Activated T-cell treated with anti-CD3 and anti-CD28 coated beads for 4 hours (primary cell): ENCODE data around the gene PLA2G7.
"Not testable (repeated sequence)": the region's sequence is repeated elsewhere in the genome, so short reads cannot be mapped to it uniquely, and the experiment has no call there.

Source experiments
- DNase-seq: peaks from one replicate; pipeline ENCODE4 v3.0.0-alpha.2; 2020

PLA2G7 gene

DNA sequence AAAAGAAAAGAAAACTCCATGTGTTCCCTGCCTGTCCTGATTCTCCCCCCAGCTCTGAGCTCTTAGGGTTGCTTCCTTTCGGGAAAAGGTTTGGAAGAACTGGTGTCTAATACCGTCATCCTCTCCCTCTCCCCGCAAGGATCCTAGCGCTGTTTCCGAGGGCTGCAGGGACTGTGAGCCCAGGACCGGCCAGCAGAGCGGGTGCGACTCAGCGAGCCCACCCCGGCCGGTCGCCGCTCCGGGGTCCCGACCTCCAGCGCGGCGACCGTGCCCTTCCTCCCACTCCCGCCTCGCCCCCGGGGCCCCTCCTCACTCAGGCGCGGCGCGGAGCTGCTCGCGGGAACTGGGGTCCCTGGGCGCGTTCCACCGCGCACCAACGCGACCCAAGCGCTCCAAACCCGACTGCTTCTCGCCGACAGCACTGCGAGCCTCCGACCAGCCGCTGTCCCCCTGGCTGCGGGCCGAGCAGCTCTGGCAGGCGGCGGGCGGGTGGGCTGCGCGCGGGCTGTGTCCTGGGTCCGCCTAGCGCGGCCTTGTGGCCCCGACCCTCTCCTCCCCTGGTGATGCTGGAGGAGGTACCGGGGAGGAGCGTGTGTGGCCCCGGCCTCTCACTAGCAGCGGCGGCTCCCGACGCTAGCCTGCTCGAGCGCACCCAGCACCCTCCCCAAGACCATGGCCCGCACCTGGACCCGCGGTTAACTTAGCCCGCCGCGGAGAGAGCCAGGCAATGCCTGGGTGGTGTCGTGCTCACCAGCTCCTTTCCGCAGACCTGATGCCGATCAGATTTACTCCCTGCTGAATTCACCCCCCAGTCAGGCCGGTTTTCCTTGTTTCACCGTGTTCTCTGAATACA lies at the start of gene PLA2G7:
TSS of gene PLA2G7 (minus strand) at position 509 of the 853 bp plus-strand sequence. CDS start 12,484 bp downstream, outside the sequence.
- no peak for DNase-seq

DNA sequence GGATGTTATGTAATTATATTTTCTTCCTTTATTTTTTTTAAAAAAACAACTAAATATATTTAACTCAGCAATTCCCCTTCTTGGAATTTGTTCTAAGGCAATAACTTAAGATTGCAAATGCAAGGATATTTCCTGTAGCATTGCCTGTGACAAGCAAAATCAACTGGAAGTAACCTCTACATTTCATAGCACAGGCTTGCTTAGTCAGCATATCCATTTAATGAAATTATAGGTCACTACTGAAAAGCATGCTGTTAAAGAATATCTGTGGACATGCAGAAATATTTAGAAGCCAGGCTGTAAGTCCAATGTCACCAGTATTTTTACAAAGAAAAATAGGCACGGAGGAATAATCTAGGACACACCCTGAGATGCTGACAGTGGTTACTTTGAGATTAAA lies 49.4 kb upstream of the PLA2G7 start:
- no peak for DNase-seq

DNA sequence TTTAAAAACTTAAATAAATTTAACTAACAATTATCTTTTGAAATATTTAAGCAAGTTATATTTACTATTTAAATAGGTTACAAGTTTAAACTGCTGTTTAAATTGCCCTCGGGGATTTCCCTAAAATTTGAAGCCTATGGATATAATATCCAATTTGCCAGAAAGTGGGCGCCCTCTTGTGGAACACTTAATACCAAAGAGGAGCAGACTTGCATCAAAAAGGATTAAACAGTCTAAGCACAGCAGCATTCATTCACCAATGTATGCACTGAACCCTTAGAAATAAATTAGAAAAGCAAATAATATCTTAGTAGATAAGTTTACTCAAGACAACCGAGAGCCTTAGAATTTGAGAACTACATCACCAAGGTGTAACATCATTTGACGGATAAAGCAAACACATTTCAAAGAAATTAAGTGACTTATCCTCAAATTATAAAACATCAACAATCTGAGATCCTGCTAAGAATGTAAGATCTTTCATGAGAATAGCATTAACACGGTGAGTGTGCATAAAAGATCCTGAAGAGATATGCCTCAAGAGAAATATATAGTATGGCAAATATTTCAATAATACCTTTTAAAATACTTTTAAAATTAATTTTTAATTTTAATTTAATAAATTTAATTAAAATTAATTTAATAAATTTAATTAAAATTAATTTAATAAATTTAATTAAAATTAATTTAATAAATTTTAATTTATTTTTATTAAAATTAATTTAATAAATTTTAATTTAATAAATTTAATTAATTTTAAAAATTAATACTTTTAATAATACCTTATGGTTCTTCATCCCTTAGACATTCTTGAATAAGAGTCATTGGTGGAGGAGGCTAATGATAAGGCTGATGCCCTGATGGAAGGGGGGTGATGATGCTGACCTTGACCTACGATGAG lies 46.6 kb upstream of the PLA2G7 start:
- no peak for DNase-seq

DNA sequence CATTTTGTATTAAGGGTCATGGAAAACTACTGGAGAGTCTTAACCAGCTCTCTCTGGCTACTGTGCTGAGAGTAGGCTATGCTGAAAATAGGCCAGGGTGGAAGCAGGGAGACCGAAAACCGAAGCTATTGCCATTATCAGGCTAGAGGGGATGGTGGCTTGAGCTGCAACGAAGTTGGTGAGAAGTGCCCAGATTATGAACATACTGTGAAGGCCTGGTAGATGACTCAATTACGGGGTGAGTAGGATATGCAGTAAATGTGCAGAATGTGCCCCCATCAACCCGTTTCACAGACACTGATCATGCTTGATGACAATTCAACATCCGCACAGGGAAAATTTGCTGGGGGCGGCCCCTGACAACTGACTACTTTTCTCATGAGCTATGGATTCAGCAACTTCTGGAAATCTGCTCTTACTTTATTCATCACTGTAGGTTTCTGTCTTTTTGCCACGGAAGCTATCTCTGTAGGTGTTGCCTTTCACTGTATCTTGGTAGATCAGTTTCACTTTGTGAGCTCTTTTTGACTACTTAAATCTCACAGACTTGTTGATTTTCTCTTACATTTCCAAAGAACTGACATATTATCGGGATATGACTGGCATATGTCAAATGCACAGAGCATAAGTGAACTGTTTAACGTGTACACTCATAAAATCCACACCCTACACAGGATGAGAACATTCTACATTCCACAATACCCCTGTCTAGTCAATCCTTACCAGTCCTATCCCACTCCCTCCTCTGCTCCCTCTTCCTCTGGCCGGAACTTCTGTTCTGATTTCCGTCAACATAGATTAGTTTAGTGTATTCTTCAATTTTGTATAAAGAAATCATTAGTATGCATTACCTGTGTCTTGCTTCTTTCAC lies 42.5 kb upstream of the PLA2G7 start:
- no peak for DNase-seq

DNA sequence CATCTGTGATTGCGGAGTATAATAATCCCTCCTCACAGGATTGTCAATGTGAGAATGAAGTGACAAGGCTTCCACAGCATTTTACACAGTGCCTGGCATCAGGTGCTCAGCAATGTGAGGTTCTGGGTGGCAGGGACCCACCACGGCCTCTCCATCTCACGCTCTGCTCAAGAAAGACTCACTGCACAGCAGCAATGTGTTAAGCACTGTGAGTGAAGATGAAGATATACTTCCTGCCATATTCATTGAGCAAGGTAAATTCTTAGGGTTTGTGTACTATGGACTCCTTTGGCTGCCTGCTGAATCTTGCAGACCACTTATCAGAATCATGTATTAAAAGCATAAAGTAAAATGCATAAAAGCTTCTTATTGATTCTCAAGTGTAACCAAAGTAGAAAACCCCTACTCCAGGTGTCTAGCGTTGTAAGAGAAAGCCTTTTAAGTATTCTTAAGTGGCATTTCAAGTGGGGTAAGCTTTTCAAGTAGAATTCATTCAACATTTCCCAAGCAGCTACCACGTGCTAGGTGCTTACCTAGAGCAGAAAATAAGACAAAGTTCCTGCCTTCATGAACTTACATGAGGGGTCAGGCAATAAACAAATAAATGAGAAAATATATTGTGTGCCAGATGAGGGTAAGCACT lies 41.0 kb upstream of the PLA2G7 start:
- DNase-seq: no peak

DNA sequence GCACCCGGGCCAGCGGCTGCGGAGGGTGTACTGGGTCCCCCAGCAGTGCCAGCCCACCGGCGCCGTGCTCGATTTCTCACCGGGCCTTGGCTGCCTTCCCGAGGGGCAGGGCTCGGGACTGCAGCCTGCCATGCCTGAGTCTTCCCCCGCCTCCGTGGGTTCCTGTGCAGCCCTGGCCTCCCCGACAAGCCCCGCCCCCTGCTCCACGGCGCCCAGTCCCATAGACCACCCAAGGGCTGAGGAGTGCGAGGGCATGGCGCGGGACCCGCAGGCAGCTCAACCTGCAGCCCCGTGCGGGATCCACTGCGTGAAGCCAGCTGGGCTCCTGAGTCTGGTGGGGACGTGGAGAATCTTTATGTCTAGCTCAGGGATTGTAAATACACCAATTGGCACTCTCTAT lies 39.6 kb upstream of the PLA2G7 start:
- not testable (repeated sequence) for DNase-seq

DNA sequence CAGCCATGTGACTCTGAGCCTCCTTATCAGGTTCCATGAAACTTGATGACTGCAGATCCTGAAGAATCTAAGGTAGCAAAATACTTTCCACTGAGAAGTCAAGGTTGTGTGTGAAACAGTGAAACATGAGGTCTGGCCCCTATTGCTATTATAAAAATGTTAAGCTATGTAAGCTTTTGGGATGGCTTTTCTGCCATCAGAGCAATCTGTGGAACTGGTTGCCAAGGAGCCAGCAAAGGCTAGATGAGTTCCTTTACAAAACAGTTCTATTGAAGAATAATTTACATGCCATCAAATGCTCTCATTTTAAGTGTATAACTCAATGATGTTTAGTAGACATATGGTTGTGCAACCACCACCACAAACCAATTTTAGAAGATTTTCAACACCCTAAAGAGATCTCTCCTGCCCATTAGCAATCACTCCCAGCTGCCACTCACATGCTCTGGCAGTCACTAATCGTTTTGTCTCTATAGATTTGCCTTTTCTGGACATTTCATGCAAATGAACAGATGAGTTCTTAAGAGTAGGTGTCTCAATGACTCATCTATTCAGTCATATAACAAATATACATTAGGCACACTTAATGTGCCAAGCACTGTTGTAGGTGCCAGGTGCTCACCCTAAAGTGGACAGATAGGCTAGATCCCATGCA lies 38.2 kb upstream of the PLA2G7 start:
- DNase-seq: no peak

DNA sequence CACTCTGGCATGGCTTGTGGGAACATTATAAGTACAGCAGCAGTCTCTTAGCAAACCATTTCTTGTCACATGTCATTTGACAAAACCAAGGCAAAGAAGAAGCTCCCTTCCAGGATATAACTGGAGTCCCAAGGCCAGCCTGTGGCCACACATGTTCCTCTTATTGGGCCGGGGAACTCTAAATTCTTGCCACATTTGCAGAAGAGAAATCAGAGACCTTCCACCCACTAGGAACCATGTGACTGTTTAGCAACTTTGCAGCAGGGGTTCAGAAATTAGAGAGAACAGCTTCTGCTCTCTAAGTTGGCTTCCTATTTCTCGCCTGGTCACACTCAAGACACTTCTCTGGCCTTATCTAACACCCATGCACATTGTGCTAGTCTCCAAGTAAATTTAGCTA lies 37.6 kb upstream of the PLA2G7 start:
- DNase-seq: no peak

DNA sequence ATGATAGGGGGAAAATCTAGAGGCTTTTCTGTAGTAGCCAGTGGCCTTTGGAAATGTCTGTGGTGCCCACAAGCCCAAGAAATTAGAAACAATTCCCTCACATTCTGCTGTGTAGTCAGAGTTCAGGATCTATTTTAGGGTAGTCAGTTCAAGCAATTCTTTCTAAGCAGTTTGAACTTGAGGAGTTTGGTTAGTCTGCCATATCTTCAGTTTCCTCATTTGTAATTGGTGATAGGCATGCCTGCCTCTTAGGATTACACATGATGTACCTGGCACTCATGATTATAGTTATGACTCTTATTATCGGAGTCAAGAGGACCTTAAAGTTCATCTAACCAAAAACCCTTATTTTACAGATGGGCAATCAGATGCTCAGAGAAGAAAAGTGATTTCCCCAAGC lies 36.8 kb upstream of the PLA2G7 start:
- no peak for DNase-seq

DNA sequence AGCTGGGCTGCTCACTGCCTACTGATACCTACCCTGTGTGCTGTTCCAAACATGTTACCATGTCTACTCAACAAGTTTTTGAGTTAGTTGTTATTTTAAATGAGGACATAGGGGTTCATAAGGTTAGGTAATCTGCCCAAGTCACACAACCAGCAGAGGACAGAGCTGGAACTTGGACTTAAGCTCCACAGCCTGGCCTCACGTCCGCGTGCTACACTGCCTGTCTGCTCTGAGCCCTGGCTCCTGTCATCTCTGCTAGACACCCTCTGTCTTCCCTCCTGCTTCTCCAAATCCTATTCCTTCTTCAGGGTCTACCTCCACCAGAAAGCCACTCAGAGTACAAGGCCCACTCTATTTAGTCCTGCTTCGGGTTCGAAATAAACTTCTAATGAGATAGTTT lies 29.8 kb upstream of the PLA2G7 start:
- no peak for DNase-seq

DNA sequence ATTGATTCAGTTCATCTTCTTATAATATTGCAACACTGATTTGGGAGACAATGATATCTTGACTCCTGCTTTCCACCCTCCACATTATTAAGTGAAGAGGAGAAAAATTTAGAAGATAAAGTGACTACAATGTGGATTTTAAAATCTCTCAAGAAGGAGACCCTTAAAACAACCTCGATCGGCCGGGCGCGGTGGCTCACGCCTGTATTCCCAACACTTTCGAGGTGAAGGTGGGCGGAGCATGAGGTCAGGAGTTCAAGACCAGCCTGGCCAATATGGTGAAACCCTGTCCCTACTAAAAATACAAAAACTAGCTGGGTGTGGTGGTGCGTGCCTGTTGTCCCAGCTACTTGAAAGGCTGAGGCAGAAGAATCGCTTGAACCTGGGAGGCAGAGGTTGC lies 29.1 kb upstream of the PLA2G7 start:
- DNase-seq: not testable (repeated sequence)

DNA sequence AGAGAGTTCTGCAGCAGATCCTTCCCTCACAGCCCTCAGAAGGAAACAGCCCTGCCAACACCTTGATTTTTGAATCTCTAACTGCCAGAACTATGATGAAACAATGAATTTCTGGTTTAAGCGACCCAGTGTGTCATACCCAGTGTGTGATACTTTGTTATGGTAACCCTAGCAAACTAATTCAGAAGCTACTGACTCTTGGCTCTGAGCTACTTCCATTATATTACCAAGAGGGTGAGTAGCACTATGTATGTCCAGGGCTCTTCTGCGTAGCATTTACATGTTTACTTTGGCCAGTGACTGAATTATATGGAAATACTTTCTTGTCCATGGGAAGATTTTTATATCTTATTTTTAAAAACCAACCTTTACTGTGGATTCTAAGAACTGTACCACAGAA lies 28.3 kb upstream of the PLA2G7 start:
- no peak for DNase-seq

DNA sequence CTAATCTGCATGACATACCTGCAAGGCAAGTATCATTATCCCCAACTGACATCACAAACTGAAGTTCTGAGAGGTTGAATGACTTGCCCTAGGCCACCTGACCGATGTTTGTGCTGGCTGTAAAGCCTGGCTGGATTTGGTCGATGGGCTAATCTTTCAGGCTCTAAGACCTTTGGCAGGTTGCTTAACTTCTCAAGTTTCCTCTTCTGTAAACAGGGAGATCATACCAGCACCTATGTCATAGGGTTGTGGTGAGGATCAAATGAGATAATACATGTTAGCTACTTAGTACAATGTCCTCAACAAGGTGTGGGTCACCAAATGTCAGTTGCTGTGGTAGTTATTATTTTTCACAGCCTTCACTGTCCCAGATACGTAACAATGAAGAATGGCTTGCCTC lies 25.8 kb upstream of the PLA2G7 start:
- DNase-seq: no peak

DNA sequence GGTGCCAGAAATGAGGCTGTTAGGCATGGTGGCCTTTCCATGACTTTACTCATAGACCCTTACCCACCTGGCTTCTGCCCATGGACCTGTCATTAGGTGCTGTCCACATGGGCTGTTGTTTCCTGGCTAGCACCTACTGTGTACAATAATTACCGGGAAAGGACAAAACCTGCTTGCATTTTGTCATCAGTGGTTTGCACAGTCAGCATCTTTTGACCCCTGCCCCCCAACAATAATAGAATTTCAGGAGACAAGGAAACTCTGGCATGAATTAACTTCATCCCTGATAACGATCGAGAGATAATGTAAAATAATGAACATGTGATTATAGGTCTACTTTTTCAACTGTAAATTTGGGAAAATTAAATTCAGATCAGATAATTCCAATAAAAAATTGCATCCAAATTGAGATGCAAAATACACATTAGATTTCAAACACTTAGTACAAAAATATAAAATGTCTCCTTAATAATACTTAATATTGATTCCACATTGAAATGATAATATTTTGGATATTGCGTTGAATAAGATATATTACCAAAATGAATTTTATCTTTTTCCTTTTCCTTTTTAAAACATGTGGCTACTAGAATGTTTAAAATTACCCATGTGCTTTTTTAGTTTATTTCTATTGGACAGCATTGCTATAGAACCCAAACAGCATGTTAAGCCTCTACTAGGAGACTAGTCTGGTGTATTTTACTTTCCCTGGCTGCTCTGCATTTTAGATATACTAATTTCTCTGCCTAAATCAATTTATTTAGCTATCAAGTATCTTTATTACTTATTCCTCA lies 24.0 kb upstream of the PLA2G7 start:
- no peak for DNase-seq

DNA sequence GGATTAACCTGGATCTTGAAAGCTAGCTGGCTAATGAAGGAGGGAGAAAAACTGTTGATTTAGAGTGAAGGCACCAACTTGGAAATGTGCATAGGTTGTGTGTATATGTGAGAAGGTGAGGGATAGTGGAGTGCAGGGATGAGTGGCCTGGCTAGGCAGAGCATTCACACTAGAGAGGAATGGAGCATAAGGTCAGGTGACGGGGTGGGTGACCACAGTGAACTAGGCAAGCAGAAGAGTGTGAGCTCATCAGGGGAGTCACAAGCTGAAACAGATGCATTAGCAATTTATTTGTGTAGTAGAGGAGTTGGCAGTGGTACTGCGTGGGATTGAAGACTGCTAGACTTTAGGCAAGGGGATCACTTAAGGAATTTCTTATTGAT lies 22.0 kb upstream of the PLA2G7 start:
- DNase-seq: no peak

DNA sequence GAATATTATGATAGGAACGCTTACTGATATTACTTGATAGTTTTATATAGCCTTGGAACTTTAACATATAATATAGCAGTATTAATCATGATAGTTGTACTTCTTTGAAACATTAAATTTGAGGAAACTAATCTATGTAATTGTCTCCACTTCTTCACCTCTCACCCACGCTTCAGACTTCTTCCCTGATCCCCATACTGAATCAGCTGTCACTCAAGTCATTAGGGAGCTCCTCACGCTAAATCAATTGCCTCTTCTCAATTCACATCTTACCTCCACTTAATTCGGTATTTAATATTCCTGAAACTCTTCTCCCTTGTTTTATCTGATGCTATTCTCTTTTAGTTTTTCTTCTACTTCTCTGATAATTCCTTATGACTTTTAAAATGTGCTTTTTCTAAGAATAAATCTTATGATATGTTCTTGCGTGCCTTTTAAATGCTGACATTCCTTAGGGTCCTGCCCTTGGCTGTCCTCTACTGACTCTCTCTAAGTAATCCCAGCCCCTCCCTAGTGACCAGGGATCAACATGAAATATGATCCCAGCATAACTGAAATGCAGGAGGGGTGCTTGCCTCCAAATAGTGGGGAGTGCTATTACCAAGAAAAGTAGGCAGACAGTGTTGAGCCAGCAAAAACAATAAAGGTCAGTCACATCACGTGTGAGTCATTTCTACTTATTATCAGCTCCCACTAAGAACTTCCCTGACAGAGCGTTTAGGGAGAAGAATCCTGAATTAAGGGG lies 21.5 kb upstream of the PLA2G7 start:
- DNase-seq: no peak

DNA sequence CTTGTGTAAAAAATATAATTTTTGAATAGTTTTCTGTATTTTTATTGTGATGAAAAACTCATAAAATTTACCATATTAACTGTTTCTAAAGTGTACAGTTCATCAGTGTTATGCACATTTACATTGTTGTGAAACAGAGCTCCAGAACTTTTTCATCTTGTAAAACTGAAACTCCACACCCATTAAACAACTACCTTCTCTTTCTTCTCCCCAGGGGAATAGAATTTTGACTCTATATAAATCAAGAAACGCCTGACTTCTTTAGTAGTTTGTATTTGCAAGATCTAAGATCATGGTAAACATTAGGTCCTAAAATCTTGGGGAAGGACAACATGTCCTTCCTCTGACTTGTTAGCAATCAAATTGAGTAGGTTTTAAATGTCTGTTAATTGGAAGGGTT lies 20.7 kb upstream of the PLA2G7 start:
- DNase-seq: no peak

DNA sequence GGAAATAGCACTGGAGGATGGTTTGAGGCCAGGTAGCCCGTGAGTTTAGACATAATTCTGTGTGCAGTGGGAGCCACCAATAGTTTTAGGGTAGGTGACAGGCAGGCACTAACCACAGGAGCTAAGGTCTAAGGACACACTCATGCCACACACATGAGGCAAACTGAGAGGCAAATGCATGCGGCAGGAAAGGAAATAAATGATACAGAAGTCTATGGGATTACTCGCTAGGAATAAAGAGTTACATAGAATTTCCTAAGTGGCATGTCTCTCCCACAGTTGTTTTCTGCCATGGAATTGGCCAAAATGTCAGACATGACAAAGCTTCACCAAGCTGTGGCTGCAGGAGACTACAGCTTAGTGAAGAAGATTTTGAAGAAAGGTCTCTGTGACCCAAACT lies 16.5 kb upstream of the PLA2G7 start:
- no peak for DNase-seq

DNA sequence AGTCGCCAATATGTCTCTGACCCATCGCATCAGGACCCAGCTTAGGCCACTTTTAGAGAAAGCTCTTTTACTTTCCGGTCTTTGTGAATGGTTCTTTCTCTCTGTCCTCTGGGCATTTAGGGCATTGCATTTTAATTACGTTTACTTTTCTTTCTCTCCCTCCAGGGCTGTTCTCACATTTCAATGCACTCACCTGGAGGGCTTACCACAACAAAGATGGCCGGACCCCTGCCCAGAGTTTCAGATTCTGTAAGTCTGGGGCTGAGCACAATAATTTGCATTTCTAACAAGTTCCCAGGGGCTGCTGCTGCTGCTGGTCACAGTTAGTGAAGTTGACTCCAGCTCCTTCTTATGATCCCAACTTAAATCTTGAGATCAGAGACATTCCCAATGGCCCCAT lies 14.6 kb upstream of the PLA2G7 start:
- DNase-seq: no peak

DNA sequence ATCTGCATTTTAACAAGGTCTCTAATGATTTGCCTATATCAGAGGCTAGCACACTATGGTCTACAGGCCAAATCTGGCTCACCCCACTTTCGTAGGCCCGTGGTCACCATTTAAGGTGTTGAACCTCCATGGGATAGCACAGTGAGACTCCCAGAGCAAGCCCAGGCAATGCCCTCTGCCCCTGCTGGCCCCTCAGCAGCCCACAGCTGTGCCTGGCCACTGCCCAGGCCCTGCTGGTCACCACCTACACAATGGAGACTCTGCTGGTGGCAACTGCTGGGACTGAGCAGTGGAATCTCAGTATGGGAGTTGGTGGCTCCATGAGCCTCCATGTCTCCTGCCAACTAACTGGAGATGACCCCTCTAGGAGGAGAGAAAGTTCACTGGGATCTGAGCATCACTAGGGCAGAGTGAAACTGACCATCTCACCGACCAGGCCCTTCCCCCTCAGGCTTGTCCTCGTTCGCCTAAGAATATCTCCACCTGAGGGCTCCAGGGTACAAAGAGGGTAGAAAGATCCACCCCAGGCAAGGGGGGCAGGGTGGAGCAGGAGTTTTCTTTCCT lies 13.8 kb upstream of the PLA2G7 start:
- DNase-seq: no peak
